Mucosa of stomach (tissue), 1 donor: ENCODE data around the gene TMEM176B.
A peak's percentile ranks its signal among the peaks of the same experiment; 100 is the strongest.

ENCODE experiments used
- H3K27me3 ChIP-seq: one replicate; pipeline ENCODE4 v1.7.0; 2013; ENCODE audit warnings: mild to moderate bottlenecking, low read length; ENCODE audit not compliant: control insufficient read depth, insufficient read depth
- H3K36me3 ChIP-seq: one replicate; pipeline ENCODE4 v1.7.0; 2013; ENCODE audit warnings: low read length; ENCODE audit not compliant: control insufficient read depth, insufficient read depth
- H3K4me1 ChIP-seq: one replicate; pipeline ENCODE4 v1.7.0; 2013; ENCODE audit warnings: mild to moderate bottlenecking, low read length; ENCODE audit not compliant: control insufficient read depth, insufficient read depth
- H3K4me3 ChIP-seq: one replicate; pipeline ENCODE4 v1.7.0; 2013; ENCODE audit warnings: low read length
- H3K9ac ChIP-seq: one replicate; pipeline ENCODE4 v1.7.0; 2013; ENCODE audit warnings: mild to moderate bottlenecking, low read length, moderate library complexity
- H3K9me3 ChIP-seq: one replicate; pipeline ENCODE4 v1.7.0; 2013; ENCODE audit warnings: mild to moderate bottlenecking, low read length, moderate library complexity; ENCODE audit not compliant: control insufficient read depth
- donor health status: Pancreatic carcinoma.

TMEM176B gene

DNA sequence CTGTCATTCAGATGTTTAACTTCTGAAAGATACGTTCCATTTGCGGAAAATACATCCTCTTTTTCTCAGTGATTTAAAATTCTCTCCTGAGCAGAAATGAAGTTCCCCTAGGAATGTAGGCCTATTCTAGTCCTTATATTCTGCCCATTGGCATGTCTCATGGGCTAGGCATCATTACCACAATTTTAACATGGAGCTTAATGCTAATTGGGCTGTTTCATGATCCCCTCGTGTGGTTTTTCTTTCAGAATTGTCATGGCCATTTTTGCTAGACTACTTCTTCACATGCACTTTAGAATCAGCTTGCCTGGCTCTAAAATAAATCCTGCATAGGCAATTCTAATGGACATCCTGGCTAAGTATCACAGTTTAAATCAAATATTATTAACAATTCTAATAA, 1.0 kb downstream of the TMEM176B start:
- H3K9ac ChIP-seq = peak overlapping the region; percentile 81
- H3K9me3 ChIP-seq = no peaks in the 10 kb centered on the region
- no peak overlapping the region for H3K4me3 ChIP-seq
- H3K4me1 ChIP-seq = peaks cover 15% of the 10 kb centered on the region
- peaks cover 10% of the 10 kb centered on the region for H3K27me3 ChIP-seq
- H3K36me3 ChIP-seq = no peaks in the 10 kb centered on the region

GRCh38 chr7:150797661-150798060, 2.5 kb downstream of the TMEM176B start:
- Histone ChIP-seq H3K9me3 (no peaks in the 10 kb centered on the region), H3K27me3 (peaks cover 10% of the 10 kb centered on the region), H3K4me3 (no peak overlapping the region), H3K36me3 (no peaks in the 10 kb centered on the region), H3K4me1 (peaks cover 8% of the 10 kb centered on the region), H3K9ac (no peak overlapping the region)

- Histone ChIP-seq H3K4me1 (peaks cover 6% of the 10 kb centered on the region), H3K4me3 (no peak overlapping the region), H3K9me3 (no peaks in the 10 kb centered on the region), H3K9ac (no peak overlapping the region), H3K27me3 (no peaks in the 10 kb centered on the region), H3K36me3 (no peaks in the 10 kb centered on the region)
These were observed 6.5 kb downstream of the TMEM176B start for GRCh38 chr7:150793569-150794238.

DNA sequence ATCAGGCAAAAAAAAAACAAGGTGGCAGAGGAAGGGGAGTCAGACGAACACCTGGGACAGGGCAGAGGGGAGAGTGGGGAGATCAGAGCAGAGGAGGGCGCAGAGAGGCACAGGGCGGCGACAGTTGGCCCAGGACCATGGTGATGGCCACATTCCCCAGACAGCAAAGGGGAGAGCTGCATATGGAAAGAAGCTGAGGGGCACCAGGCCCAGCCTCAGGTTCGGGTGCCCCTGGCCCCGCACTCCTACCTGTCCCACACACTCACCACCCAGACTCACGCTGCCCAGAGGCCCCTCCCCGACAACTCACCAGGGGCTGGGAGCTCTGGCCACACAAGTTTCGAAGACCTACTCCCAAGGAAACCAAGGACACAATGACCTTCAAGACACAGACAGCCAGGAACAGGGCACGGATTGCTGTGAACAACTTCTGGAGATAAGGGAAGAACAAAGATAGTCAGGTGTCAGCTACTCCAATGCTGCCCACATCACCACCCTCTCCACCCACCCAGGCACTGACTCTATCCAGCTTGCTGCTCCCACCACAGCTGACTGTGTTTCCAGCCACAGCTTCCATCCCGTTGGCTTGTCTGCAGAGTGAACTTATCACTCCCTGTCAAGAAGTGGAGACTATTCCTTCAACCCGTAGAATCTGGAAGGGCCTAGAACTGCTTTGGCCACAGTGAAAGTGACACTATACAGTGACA, 8.3 kb downstream of the TMEM176B start:
- no peaks in the 10 kb centered on the region for H3K36me3 ChIP-seq

GRCh38 chr7:150791304-150791703, 8.9 kb downstream of the TMEM176B start:
- Histone ChIP-seq H3K27me3 (no peaks in the 10 kb centered on the region), H3K9me3 (no peaks in the 10 kb centered on the region), H3K9ac (no peak overlapping the region), H3K36me3 (no peaks in the 10 kb centered on the region), H3K4me1 (peaks cover 20% of the 10 kb centered on the region), H3K4me3 (no peak overlapping the region)

More for the DNA sequence above, 8.3 kb downstream of the TMEM176B start:
- no peaks in the 10 kb centered on the region for H3K27me3 ChIP-seq
- no peak overlapping the region for H3K9ac ChIP-seq
- H3K4me1 ChIP-seq = peaks cover 20% of the 10 kb centered on the region
- H3K4me3 ChIP-seq = no peak overlapping the region
- no peaks in the 10 kb centered on the region for H3K9me3 ChIP-seq

DNA sequence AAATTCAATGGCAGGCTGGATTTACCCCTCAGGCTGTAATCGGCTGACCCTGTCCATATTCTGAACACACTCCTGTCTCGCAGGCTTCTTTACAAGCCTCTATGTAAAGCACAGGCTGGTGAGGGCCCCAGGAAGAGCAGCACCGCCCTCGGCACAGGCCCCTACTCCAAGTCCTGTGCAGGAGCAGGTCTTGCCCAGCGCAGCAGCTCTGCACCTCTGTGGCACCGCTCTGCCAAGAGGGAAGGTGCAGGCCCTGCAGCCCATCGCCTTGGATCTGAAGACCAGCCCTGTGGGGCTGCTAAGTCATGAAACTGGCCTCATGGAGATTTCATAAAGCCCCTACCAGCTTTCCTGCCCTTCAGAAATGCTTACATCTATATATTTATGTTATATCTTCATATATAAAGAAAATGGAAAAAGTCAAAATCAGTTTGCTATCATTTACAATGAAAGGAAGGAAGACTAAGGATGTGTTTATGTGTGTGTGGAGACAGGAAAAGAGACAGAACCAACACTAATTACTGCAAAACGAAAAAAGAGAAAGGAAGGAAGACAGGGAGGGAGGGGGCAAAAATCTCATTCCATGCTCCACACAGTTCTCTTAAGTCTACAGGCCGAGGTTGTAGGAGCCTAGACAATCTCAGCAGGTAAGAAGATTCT, 9.6 kb downstream of the TMEM176B start:
- Histone ChIP-seq H3K4me1 (peaks cover 21% of the 10 kb centered on the region), H3K9ac (no peak overlapping the region), H3K36me3 (no peaks in the 10 kb centered on the region), H3K4me3 (no peak overlapping the region), H3K9me3 (no peaks in the 10 kb centered on the region), H3K27me3 (no peaks in the 10 kb centered on the region)

- no peaks in the 10 kb centered on the region for H3K36me3 ChIP-seq
- H3K4me3 ChIP-seq = no peak overlapping the region
- peak overlapping the region; percentile 1 for H3K9ac ChIP-seq
- H3K27me3 ChIP-seq = no peaks in the 10 kb centered on the region
- peaks cover 39% of the 10 kb centered on the region for H3K4me1 ChIP-seq
- H3K9me3 ChIP-seq = no peaks in the 10 kb centered on the region
These were observed 11.5 kb downstream of the TMEM176B start for GRCh38 chr7:150788474-150789269.

- H3K4me1 ChIP-seq = peaks cover 39% of the 10 kb centered on the region
- H3K9me3 ChIP-seq = no peaks in the 10 kb centered on the region
- no peaks in the 10 kb centered on the region for H3K27me3 ChIP-seq
- H3K36me3 ChIP-seq = no peaks in the 10 kb centered on the region
- H3K9ac ChIP-seq = peak overlapping the region; percentile 1
- H3K4me3 ChIP-seq = no peak overlapping the region
These were observed 12.6 kb downstream of the TMEM176B start for GRCh38 chr7:150787321-150788281.

GRCh38 chr7:150784954-150785353, 15.2 kb downstream of the TMEM176B start:
- peaks cover 54% of the 10 kb centered on the region for H3K4me1 ChIP-seq
- H3K27me3 ChIP-seq = no peaks in the 10 kb centered on the region
- no peaks in the 10 kb centered on the region for H3K36me3 ChIP-seq
- peak overlapping the region; percentile 25 for H3K9ac ChIP-seq
- H3K9me3 ChIP-seq = no peaks in the 10 kb centered on the region
- H3K4me3 ChIP-seq = no peak overlapping the region

DNA sequence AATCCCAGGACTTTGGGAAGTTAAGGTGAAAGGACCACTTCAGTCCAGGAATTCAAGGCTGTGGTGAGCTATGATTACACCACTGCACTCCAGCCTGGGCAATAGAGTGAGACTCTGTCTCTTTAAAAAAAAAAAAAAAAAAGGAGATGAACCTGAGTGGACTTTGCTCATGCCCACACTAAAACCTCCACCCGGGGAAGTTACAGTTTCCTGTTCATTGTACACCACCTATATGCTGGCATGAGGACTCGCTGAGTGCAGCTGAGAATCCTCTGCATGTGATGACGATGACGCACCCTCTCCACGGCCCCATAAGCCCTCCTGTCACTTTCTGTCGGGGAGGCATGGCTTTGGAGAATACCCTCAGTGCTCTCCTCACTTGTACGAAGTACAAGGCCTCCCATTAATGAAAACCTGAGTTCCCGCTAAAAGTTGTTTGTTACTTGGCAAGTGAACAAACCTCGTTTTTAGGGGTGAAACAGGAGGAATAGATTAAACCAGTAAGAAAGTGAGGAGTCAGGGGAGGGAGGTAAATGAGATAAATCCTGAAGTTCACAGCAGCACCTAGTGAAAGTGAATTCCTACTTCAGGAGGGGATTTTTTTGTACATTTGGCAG, 15.9 kb downstream of the TMEM176B start:
- H3K4me3 ChIP-seq = no peak overlapping the region
- peak overlapping the region; percentile 25 for H3K9ac ChIP-seq
- H3K27me3 ChIP-seq = no peaks in the 10 kb centered on the region
- no peaks in the 10 kb centered on the region for H3K9me3 ChIP-seq
- H3K4me1 ChIP-seq = peaks cover 53% of the 10 kb centered on the region
- no peaks in the 10 kb centered on the region for H3K36me3 ChIP-seq

DNA sequence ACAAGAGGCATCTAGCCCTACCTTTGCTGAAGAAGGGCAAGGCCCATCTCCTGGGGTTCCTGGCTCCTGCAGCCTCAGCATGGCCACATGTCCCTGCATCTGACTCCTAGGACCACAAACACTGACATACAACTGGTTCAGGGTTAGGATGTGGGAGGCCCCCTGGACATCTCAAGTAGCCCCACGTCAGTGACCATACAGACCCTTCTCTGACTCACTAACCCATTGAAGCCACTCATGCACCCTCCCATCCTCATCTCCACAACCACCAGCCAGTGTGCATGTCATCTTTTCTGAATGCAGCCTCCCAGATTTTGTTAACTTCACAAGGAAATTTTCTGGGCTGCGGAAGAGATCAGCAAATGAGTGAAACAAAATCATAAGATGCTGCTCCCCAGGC, 18.2 kb downstream of the TMEM176B start:
- Histone ChIP-seq H3K9me3 (no peaks in the 10 kb centered on the region), H3K4me1 (peaks cover 33% of the 10 kb centered on the region), H3K36me3 (no peaks in the 10 kb centered on the region), H3K9ac (no peak overlapping the region), H3K27me3 (no peaks in the 10 kb centered on the region), H3K4me3 (no peak overlapping the region)
